ENCODE data around the gene CTDP1. TPM values are rescaled to one million over a fixed set of nuclear protein-coding genes. Genes with fewer than 3 reads are reported as not detected.
A peak's percentile ranks its signal among the peaks of the same experiment; 100 is the strongest.

Gene CTDP1
- total and polyA plus RNA-seq, 9 of the 15 experiments (the other 6 are each of a cell fraction or from before 2014, with no cell fraction given) = 0.07 to 19.2 (median 4.0) TPM

GRCh38 chr18:79678665-79679551 lies 695 bp upstream of the CTDP1 start (continued):
- TF ChIP-seq FOXK1 (CRISPR knock-in tag; IDR thresholded peaks at IDR 0.05; ENCODE audit: borderline replicate concordance) (no peak), HNRNPK (IDR thresholded peaks at IDR 0.05; ENCODE audit: low read depth, low read length, poor library complexity, severe bottlenecking) (peak; percentile 14), MIER1 (IDR thresholded peaks at IDR 0.05; ENCODE audit: low read depth) (no peak), NFRKB (IDR thresholded peaks at IDR 0.05; ENCODE audit: low read depth) (no peak), ELF1 (tag; IDR thresholded peaks at IDR 0.05) (peak; percentile 70), WHSC1 (IDR thresholded peaks at IDR 0.05; ENCODE audit: low read length) (no peak), NONO (IDR thresholded peaks at IDR 0.05; ENCODE audit: low read depth in 2 of 2, low read length in 1 of 2) (0 out of 4 replicates have a peak, but pooled peaks of 1 of the 2 experiments have one; percentile 33), SMARCB1 (IDR thresholded peaks at IDR 0.05; ENCODE audit: insufficient read length, low read depth) (no peak), POLR2AphosphoS2 (IDR thresholded peaks at IDR 0.05; ENCODE audit: low read length) (no peak), SIN3B (IDR thresholded peaks at IDR 0.05; ENCODE audit: low read depth) (no peak), RBFOX2 (IDR thresholded peaks at IDR 0.05; ENCODE audit: low read depth, low read length) (peak; percentile 90), BDP1 (IDR thresholded peaks at IDR 0.05; ENCODE audit: insufficient read depth, insufficient read length) (no peak), ZNF311 (CRISPR knock-in tag; IDR thresholded peaks at IDR 0.05) (no peak), EP400 (IDR thresholded peaks at IDR 0.05) (peak; percentile 82), BRF2 (IDR thresholded peaks at IDR 0.05; ENCODE audit: borderline replicate concordance, insufficient read depth, insufficient read length) (no peak), GTF2F1 (IDR thresholded peaks at IDR 0.05; ENCODE audit: low read depth, low read length) (0 out of 2 replicates have a peak, but pooled peaks have one; percentile 29), IRF1 (CRISPR knock-in tag; IDR thresholded peaks at IDR 0.05; ENCODE audit: borderline replicate concordance) (no peak), ARNT (IDR thresholded peaks at IDR 0.05) (no peak), ZNF436 (CRISPR knock-in tag; IDR thresholded peaks at IDR 0.05) (no peak), ZNF408 (CRISPR knock-in tag; IDR thresholded peaks at IDR 0.05; ENCODE audit: low read depth) (no peak), ZNF197 (CRISPR knock-in tag; IDR thresholded peaks at IDR 0.05; ENCODE audit: low read depth) (peak; percentile 52; the same call in 1 of the 2 replicates), ZNF431 (CRISPR knock-in tag; IDR thresholded peaks at IDR 0.05) (peak; percentile 71)
- TF ChIP-seq, protein P1, sequence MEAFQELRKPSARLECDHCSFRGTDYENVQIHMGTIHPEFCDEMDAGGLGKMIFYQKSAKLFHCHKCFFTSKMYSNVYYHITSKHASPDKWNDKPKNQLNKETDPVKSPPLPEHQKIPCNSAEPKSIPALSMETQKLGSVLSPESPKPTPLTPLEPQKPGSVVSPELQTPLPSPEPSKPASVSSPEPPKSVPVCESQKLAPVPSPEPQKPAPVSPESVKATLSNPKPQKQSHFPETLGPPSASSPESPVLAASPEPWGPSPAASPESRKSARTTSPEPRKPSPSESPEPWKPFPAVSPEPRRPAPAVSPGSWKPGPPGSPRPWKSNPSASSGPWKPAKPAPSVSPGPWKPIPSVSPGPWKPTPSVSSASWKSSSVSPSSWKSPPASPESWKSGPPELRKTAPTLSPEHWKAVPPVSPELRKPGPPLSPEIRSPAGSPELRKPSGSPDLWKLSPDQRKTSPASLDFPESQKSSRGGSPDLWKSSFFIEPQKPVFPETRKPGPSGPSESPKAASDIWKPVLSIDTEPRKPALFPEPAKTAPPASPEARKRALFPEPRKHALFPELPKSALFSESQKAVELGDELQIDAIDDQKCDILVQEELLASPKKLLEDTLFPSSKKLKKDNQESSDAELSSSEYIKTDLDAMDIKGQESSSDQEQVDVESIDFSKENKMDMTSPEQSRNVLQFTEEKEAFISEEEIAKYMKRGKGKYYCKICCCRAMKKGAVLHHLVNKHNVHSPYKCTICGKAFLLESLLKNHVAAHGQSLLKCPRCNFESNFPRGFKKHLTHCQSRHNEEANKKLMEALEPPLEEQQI (IDR thresholded peaks at IDR 0.05) = no peak
